ENCODE results near the gene CAMK2A. TPM values are rescaled to one million over a fixed set of nuclear protein-coding genes. Genes with fewer than 3 reads are reported as not detected.

The CAMK2A gene
- total RNA-seq, 6 donors from 2014 or later, result 0.29 to 2.4 (median 1.8) TPM; not detected in 1

GRCh38 chr5:150247726-150248125 lies 41.8 kb downstream of the CAMK2A start:
- peaks cover 0 to 4% (median 0%) of the 10 kb centered on the region in 4 donors for H3K4me1 ChIP-seq
- 88 to 95% methylated on average over 7 to 9 of the region's 9 CpGs for WGBS, 2 donors
- no peaks in the 10 kb centered on the region for H3K9me3 ChIP-seq
- ATAC-seq (ENCODE audit: low FRiP score in 2 of 2), result no peak
- no peaks in the 10 kb centered on the region for H3K27me3 ChIP-seq
- no peaks in the 10 kb centered on the region for H3K36me3 ChIP-seq
- TF ChIP-seq CTCF (IDR thresholded peaks at IDR 0.05), result no peak
- no peak for TF ChIP-seq EP300 (IDR thresholded peaks at IDR 0.05)
- TF ChIP-seq POLR2AphosphoS5 (IDR thresholded peaks at IDR 0.05), result no peak
- TF ChIP-seq POLR2A (IDR thresholded peaks at IDR 0.05), result no peak
- H3K4me3 ChIP-seq, result no peak overlapping the region
- no peak for DNase-seq
- no peak overlapping the region for H3K27ac ChIP-seq

- H3K36me3 ChIP-seq, result no peaks in the 10 kb centered on the region
- DNase-seq, result no peak
- WGBS, 2 donors, result 82 to 93% methylated on average over 2 to 5 of the region's 5 CpGs
- TF ChIP-seq EP300 (IDR thresholded peaks at IDR 0.05) (no peak), POLR2A (IDR thresholded peaks at IDR 0.05) (no peak), CTCF (IDR thresholded peaks at IDR 0.05) (no peak), POLR2AphosphoS5 (IDR thresholded peaks at IDR 0.05) (no peak)
- H3K9me3 ChIP-seq, result no peaks in the 10 kb centered on the region
- H3K27ac ChIP-seq, result no peak overlapping the region
- no peaks in the 10 kb centered on the region for H3K27me3 ChIP-seq
- H3K4me3 ChIP-seq, result no peak overlapping the region
- ATAC-seq (ENCODE audit: low FRiP score in 2 of 2), result no peak
- H3K4me1 ChIP-seq, result peaks cover 0 to 4% (median 0%) of the 10 kb centered on the region in 4 donors
Measured at GRCh38 chr5:150246835-150247234, 42.7 kb downstream of the CAMK2A start.

GRCh38 chr5:150246429-150246828 lies 43.1 kb downstream of the CAMK2A start:
- no peak overlapping the region for H3K27ac ChIP-seq
- 92% methylated on average over 5 of the region's 5 CpGs for WGBS, 2 donors
- H3K4me3 ChIP-seq, result no peak overlapping the region
- no peak for DNase-seq
- no peak for ATAC-seq (ENCODE audit: low FRiP score in 2 of 2)
- H3K36me3 ChIP-seq, result no peaks in the 10 kb centered on the region
- H3K27me3 ChIP-seq, result no peaks in the 10 kb centered on the region
- H3K9me3 ChIP-seq, result no peaks in the 10 kb centered on the region
- TF ChIP-seq EP300 (IDR thresholded peaks at IDR 0.05) (no peak), POLR2AphosphoS5 (IDR thresholded peaks at IDR 0.05) (no peak), POLR2A (IDR thresholded peaks at IDR 0.05) (no peak), CTCF (IDR thresholded peaks at IDR 0.05) (no peak)
- peaks cover 0 to 4% (median 0%) of the 10 kb centered on the region in 4 donors for H3K4me1 ChIP-seq

- no peaks in the 10 kb centered on the region for H3K36me3 ChIP-seq
- H3K27me3 ChIP-seq, result no peaks in the 10 kb centered on the region
- WGBS, 2 donors, result 55 to 71% methylated on average over 3 of the region's 3 CpGs
- DNase-seq, result no peak
- ATAC-seq (ENCODE audit: low FRiP score in 2 of 2), result no peak
- no peak overlapping the region for H3K4me3 ChIP-seq
- H3K9me3 ChIP-seq, result no peaks in the 10 kb centered on the region
- no peak overlapping the region for H3K27ac ChIP-seq
- TF ChIP-seq POLR2AphosphoS5 (IDR thresholded peaks at IDR 0.05) (no peak), POLR2A (IDR thresholded peaks at IDR 0.05) (no peak), CTCF (IDR thresholded peaks at IDR 0.05) (no peak), EP300 (IDR thresholded peaks at IDR 0.05) (no peak)
- H3K4me1 ChIP-seq, result peaks cover 0 to 4% (median 0%) of the 10 kb centered on the region in 4 donors
Measured at GRCh38 chr5:150245808-150246207, 43.8 kb downstream of the CAMK2A start.

GRCh38 chr5:150245111-150245789 lies 44.3 kb downstream of the CAMK2A start:
- DNase-seq, result peak in 1 of 2 donors; percentile 30
- 74 to 78% methylated on average over 11 to 17 of the region's 18 CpGs for WGBS, 2 donors

More at GRCh38 chr5:150245111-150245789, 44.3 kb downstream of the CAMK2A start:
- Histone ChIP-seq H3K9me3 (no peaks in the 10 kb centered on the region), H3K4me3 (no peak overlapping the region), H3K27ac (no peak overlapping the region), H3K27me3 (no peaks in the 10 kb centered on the region), H3K4me1 (peaks cover 0 to 4% (median 0%) of the 10 kb centered on the region in 4 donors), H3K36me3 (no peaks in the 10 kb centered on the region)
- TF ChIP-seq POLR2AphosphoS5 (IDR thresholded peaks at IDR 0.05) (peak in 1 of 2 donors; percentile 53), CTCF (IDR thresholded peaks at IDR 0.05) (no peak)
- peak in 1 of 2 donors; percentile 44 for ATAC-seq (ENCODE audit: low FRiP score in 2 of 2)

Measured in upper lobe of left lung (tissue), 6 donors.